GM12872 (cell line): ENCODE measurements around the gene HSPBP1.

ENCODE experiments used
- CTCF ChIP-seq: IDR thresholded peaks from 3 replicates; pipeline ENCODE4 v1.5.1; 2011; ENCODE audit warnings: low read depth, mild to moderate bottlenecking, low read length, moderate library complexity; ENCODE audit not compliant: insufficient read depth

Gene HSPBP1

GRCh38 chr19:55279770-55280643 lies at the start of gene HSPBP1:
Gene HSPBP1 (minus strand): TSS chr19:55280110. CDS start chr19:55279608, 502 bp downstream.
- no peak for TF ChIP-seq CTCF

- TF ChIP-seq CTCF: no peak
These were observed 45.3 kb upstream of the HSPBP1 start, which contains the start of gene TMEM150B for GRCh38 chr19:55325172-55325571. Gene TMEM150B (minus strand): TSS chr19:55325341. CDS start chr19:55321036, 4,305 bp downstream.

GRCh38 chr19:55324662-55325061 lies 44.8 kb upstream of the HSPBP1 start:
- TF ChIP-seq CTCF: no peak

- no peak for TF ChIP-seq CTCF
These were observed 42.4 kb upstream of the HSPBP1 start for GRCh38 chr19:55322204-55322885.

- TF ChIP-seq CTCF: no peak
These were observed 41.7 kb upstream of the HSPBP1 start for GRCh38 chr19:55321466-55322137.

GRCh38 chr19:55320844-55321419 lies 41.0 kb upstream of the HSPBP1 start:
- TF ChIP-seq CTCF: no peak

GRCh38 chr19:55319785-55320184 lies 39.9 kb upstream of the HSPBP1 start:
- no peak for TF ChIP-seq CTCF
